ENCODE data around the gene SYNGAP1. TPM values are rescaled to one million over a fixed set of nuclear protein-coding genes. Genes with fewer than 3 reads are reported as not detected.

The SYNGAP1 gene
- total and polyA plus RNA-seq, 2 experiments from 2014 or later = 0.65 to 2.8 TPM

- Histone ChIP-seq H3K79me2 (ENCODE audit: insufficient read depth) (peaks cover 44% of the 10 kb centered on the region), H3K4me2 (ENCODE audit: unreplicated experiment) (peak within 1 kb of the TSS; percentile 84), H3F3A (ENCODE audit: insufficient read depth) (peaks cover 13% of the 10 kb centered on the region; the same call in 1 of the 2 replicates), H3K4me1 (ENCODE audit: insufficient read depth) (peaks cover 8% of the 10 kb centered on the region; the same call in 1 of the 2 replicates), H3K9me3 (ENCODE audit: low read depth) (no peaks in the 10 kb centered on the region), H4K20me1 (ENCODE audit: insufficient read depth) (no peaks in the 10 kb centered on the region), H3K27ac (peak within 1 kb of the TSS; percentile 91), H3K9ac (peak within 1 kb of the TSS; percentile 85), H3K4me3 (peak within 1 kb of the TSS; percentile 84), H3K9me2 (ENCODE audit: insufficient read depth) (no peaks in the 10 kb centered on the region), H3K27me3 (replicated peaks; ENCODE audit: insufficient read depth) (no peaks in the 10 kb centered on the region), H3K36me3 (ENCODE audit: low read depth) (no peaks in the 10 kb centered on the region), H2AFZ (peak within 1 kb of the TSS; percentile 95)
- in situ Hi-C loops (cut with MboI) = no loop called here
- 1% methylated on average over 65 to 67 of the region's 67 CpGs for WGBS, 2 experiments (ENCODE audit: low coverage in 1 of 2, low lambda C conversion rate in 2 of 2, missing lambda C conversion rate in 2 of 2)
- peak; percentile 100 for DNase-seq
- no peak for TF ChIP-seq EZH2phosphoT487 (IDR thresholded peaks at IDR 0.05; ENCODE audit: insufficient read depth, low read depth)
- no peak for TF ChIP-seq EZH2 (IDR thresholded peaks at IDR 0.05; ENCODE audit: insufficient read depth, poor library complexity, severe bottlenecking)
Measured at GRCh38 chr6:33391278-33391921, 28.5 kb upstream of the SYNGAP1 start, which contains the start of gene KIFC1. KIFC1 (plus strand) TSS chr6:33391823; CDS start chr6:33391986, 163 bp downstream.

- Histone ChIP-seq H3K4me1 (ENCODE audit: insufficient read depth) (peaks cover 8% of the 10 kb centered on the region; the same call in 1 of the 2 replicates), H3K36me3 (ENCODE audit: low read depth) (no peaks in the 10 kb centered on the region), H3K9me3 (ENCODE audit: low read depth) (no peaks in the 10 kb centered on the region), H3K27me3 (replicated peaks; ENCODE audit: insufficient read depth) (no peaks in the 10 kb centered on the region), H2AFZ (peak overlapping the region; percentile 84), H3K79me2 (ENCODE audit: insufficient read depth) (peaks cover 50% of the 10 kb centered on the region), H3K27ac (peak overlapping the region; percentile 77), H3K4me3 (peak overlapping the region; percentile 84), H3K4me2 (ENCODE audit: unreplicated experiment) (peak overlapping the region; percentile 84), H3K9ac (peak overlapping the region; percentile 85), H4K20me1 (ENCODE audit: insufficient read depth) (no peaks in the 10 kb centered on the region), H3K9me2 (ENCODE audit: insufficient read depth) (no peaks in the 10 kb centered on the region), H3F3A (ENCODE audit: insufficient read depth) (peaks cover 13% of the 10 kb centered on the region; the same call in 1 of the 2 replicates)
- no peak for TF ChIP-seq EZH2 (IDR thresholded peaks at IDR 0.05; ENCODE audit: insufficient read depth, poor library complexity, severe bottlenecking)
- TF ChIP-seq EZH2phosphoT487 (IDR thresholded peaks at IDR 0.05; ENCODE audit: insufficient read depth, low read depth) = no peak
- DNase-seq = peak; percentile 82
- 5% methylated on average over 30 to 31 of the region's 31 CpGs for WGBS, 2 experiments (ENCODE audit: low coverage in 1 of 2, low lambda C conversion rate in 2 of 2, missing lambda C conversion rate in 2 of 2)
- in situ Hi-C loops (cut with MboI) = no loop called here
Measured at GRCh38 chr6:33391922-33392594, 27.8 kb upstream of the SYNGAP1 start.

- WGBS, 2 experiments (ENCODE audit: low coverage in 1 of 2, low lambda C conversion rate in 2 of 2, missing lambda C conversion rate in 2 of 2) = 25 to 28% methylated on average over 5 of the region's 5 CpGs
- Histone ChIP-seq H3K27me3 (replicated peaks; ENCODE audit: insufficient read depth) (no peaks in the 10 kb centered on the region), H2AFZ (peak overlapping the region; percentile 84), H4K20me1 (ENCODE audit: insufficient read depth) (no peaks in the 10 kb centered on the region), H3K4me3 (peak overlapping the region; percentile 84), H3K9me3 (ENCODE audit: low read depth) (no peaks in the 10 kb centered on the region), H3K9ac (peak overlapping the region; percentile 85), H3K4me1 (ENCODE audit: insufficient read depth) (peaks cover 8% of the 10 kb centered on the region; the same call in 1 of the 2 replicates), H3K79me2 (ENCODE audit: insufficient read depth) (peaks cover 56% of the 10 kb centered on the region), H3K27ac (peak overlapping the region; percentile 77), H3K36me3 (ENCODE audit: low read depth) (no peaks in the 10 kb centered on the region), H3K4me2 (ENCODE audit: unreplicated experiment) (peak overlapping the region; percentile 84), H3F3A (ENCODE audit: insufficient read depth) (peaks cover 13% of the 10 kb centered on the region; the same call in 1 of the 2 replicates), H3K9me2 (ENCODE audit: insufficient read depth) (no peaks in the 10 kb centered on the region)
- no peak for DNase-seq
- in situ Hi-C loops (cut with MboI) = no loop called here
- no peak for TF ChIP-seq EZH2 (IDR thresholded peaks at IDR 0.05; ENCODE audit: insufficient read depth, poor library complexity, severe bottlenecking)
- no peak for TF ChIP-seq EZH2phosphoT487 (IDR thresholded peaks at IDR 0.05; ENCODE audit: insufficient read depth, low read depth)
Measured at GRCh38 chr6:33392595-33392948, 27.3 kb upstream of the SYNGAP1 start.

GRCh38 chr6:33392979-33393378 is 26.9 kb upstream of the SYNGAP1 start:
- 52 to 58% methylated on average over 3 of the region's 3 CpGs for WGBS, 2 experiments (ENCODE audit: low coverage in 1 of 2, low lambda C conversion rate in 2 of 2, missing lambda C conversion rate in 2 of 2)
- H3K79me2 ChIP-seq (ENCODE audit: insufficient read depth) = peaks cover 60% of the 10 kb centered on the region
- in situ Hi-C loops (cut with MboI) = no loop called here
- H3K36me3 ChIP-seq (ENCODE audit: low read depth) = no peaks in the 10 kb centered on the region
- peak overlapping the region; percentile 85 for H3K9ac ChIP-seq
- DNase-seq = no peak
- H4K20me1 ChIP-seq (ENCODE audit: insufficient read depth) = no peaks in the 10 kb centered on the region
- TF ChIP-seq EZH2phosphoT487 (IDR thresholded peaks at IDR 0.05; ENCODE audit: insufficient read depth, low read depth) = no peak
- no peak for TF ChIP-seq EZH2 (IDR thresholded peaks at IDR 0.05; ENCODE audit: insufficient read depth, poor library complexity, severe bottlenecking)
- no peaks in the 10 kb centered on the region for H3K27me3 ChIP-seq (replicated peaks; ENCODE audit: insufficient read depth)
- no peaks in the 10 kb centered on the region for H3K9me3 ChIP-seq (ENCODE audit: low read depth)
- H3F3A ChIP-seq (ENCODE audit: insufficient read depth) = peaks cover 13% of the 10 kb centered on the region; the same call in 1 of the 2 replicates
- H3K4me2 ChIP-seq (ENCODE audit: unreplicated experiment) = peak overlapping the region; percentile 84
- H3K4me1 ChIP-seq (ENCODE audit: insufficient read depth) = peaks cover 8% of the 10 kb centered on the region; the same call in 1 of the 2 replicates
- H3K4me3 ChIP-seq = peak overlapping the region; percentile 84
- peak overlapping the region; percentile 84 for H2AFZ ChIP-seq
- no peaks in the 10 kb centered on the region for H3K9me2 ChIP-seq (ENCODE audit: insufficient read depth)
- peak overlapping the region; percentile 77 for H3K27ac ChIP-seq

Data from GM23248 (cell line).